Activated CD4-positive, alpha-beta T cell treated with anti-CD3 and anti-CD28 coated beads, Interleukin-2, amount 50 U/mL, for 16 hours (primary cell): ENCODE data around the gene FXYD3.
A peak's percentile ranks its signal among the peaks of the same experiment; 100 is the strongest.

ENCODE experiments used
- DNase-seq: peaks from one replicate; pipeline ENCODE4 v3.0.0-alpha.2; 2020

The FXYD3 gene, protein sequence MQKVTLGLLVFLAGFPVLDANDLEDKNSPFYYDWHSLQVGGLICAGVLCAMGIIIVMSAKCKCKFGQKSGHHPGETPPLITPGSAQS

GRCh38 chr19:35115177-35115951 lies at the start of gene FXYD3:
TSS of gene FXYD3 (plus strand) at chr19:35115823. CDS start at chr19:35119377, 3,554 bp downstream.
- no peak for DNase-seq

GRCh38 chr19:35066121-35066520 lies 49.5 kb upstream of the FXYD3 start:
- no peak for DNase-seq

DNA sequence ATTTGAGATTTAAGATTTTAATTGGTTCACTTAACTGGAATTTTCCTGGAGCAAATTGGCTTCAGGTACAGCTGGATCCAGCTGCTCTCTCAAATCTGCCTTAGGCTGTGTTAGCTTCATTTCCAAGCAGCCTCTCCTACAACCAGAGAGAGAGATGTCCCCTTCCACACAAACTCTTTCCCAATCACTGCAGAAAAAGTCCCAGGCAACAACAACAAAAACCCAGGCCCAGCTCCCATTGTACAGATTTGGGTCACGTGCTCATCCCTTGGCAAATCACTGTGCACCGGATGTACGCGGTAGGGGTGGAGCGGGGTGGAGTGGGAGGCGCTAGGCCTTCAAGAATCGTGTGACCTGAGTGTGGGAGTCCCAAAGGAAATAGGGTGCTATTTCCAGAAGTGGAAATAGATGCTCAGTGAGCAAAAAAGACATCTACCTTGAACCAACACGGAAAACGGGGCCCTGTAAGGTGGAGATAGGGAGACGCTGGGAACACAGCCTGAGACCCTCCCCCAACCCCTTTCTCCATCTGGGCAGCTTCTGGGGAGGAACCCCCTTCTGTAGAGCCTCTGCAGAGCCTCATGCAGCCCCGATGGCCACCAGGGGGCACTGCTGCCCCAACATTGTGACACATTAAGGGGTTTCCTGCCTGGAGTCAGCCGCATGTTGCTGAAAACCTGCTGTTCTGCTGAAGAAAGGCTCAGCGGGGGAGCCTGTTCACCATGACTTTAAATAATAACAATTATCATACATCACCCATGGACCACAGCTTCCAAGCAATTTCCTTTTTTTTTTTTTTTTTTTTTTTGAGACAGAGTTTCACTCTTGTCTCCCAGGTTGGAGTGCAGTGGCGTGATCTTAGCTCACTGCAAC lies 48.7 kb upstream of the FXYD3 start:
- peak; percentile 87 for DNase-seq

- no peak for DNase-seq
Observed at GRCh38 chr19:35068941-35069634, 46.5 kb upstream of the FXYD3 start.

GRCh38 chr19:35069696-35070095 lies 45.9 kb upstream of the FXYD3 start:
- no peak for DNase-seq

- no peak for DNase-seq
Observed at GRCh38 chr19:35070471-35070870, 45.2 kb upstream of the FXYD3 start.

DNA sequence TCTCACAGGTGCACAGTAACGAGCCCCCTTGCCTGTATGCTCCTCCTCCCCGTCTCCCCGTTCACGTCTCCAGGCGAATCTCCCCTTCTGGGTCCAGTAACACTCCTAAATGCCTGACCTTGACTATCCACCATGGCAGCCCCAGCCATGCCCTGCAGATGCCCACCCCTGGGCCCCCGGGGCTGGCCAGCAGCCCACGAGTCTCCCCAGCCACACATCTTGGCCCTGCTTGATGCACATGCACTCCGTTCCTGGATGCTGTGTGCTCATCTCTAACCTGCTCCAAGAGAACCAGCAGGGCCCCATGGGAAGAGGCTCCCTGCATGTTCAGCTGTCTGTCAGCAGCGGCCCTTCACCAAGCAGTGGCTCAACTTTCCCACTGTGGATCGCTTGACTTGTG lies 42.1 kb upstream of the FXYD3 start:
- DNase-seq, result no peak

- no peak for DNase-seq
Observed at GRCh38 chr19:35073941-35074340, 41.7 kb upstream of the FXYD3 start.

DNA sequence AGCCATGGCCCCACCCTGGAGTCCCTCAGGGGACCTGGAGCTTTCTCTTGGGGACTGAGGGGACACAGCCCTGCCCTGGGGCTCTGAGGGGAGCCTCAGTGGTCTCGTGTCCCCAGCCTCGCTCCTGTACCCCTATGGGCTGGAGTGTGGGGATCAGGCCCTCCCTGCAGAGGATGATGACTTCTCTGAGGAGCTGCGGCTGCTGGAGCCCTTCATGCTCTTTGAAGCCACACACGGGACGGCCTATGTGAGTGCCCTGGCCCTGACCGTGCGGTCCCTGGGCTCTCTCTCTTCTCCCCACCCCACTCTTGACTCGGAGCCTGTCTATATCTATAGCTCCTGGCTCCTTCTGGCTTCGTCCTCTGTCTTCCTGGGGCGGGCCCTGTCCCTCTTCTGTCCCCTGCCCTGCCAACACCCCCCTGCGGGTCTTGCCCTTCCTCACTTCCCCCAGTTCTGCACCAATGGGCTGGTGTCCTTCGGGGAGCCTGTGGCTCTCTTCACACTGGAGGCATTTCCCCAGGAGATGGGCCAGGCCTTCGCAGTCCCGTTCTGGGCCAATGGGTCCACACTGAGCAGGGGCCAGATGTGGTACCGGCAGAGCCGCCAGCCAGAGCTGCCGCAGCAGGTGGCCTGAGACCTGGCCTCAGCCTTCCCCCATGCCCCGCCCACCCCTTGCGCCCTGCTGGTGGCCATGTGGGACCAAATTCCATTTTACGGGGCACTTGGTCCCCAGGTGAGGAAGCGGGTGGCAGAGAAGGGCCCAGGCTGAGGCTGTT lies 41.0 kb upstream of the FXYD3 start:
- DNase-seq, result no peak

DNA sequence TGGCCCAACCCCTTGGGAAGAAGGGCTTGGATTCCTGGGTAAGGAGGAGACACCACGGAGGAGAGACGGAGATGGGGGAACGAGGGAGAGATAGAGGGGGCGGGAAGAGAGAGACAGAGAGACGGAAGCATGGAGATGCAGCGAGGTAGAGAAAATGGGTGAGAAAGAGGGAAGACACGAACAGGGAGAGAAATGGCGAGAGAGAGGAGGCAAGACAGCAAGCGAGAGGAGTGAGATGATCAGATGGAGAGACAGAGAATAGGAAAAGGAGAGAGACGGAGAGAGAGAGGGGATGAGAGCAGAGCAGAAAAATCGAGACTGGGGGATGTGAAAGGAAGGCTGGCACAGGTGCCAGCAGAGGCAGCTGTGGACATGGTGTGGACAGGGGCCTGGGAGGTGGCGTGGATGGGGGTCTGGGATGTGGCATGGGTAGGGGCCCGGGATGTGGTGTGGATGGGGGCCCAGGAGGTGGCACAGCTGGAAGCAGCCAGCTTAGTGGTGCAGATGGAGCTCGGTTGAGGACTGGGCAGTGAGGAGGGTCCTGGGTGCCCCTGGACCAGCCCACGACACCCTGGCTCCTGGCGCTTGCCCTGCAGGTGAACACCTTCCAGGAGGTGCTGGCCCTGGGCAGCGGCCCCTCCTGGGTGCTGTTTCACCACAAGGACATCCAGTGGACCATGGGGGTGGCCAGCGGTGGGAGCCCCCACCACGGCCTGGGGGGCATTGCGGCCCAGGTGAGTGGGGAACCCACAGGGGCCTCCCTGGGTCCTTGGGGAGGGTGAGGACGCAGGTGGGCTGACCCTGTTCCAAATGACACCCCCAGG lies 40.2 kb upstream of the FXYD3 start:
- DNase-seq, result no peak

DNA sequence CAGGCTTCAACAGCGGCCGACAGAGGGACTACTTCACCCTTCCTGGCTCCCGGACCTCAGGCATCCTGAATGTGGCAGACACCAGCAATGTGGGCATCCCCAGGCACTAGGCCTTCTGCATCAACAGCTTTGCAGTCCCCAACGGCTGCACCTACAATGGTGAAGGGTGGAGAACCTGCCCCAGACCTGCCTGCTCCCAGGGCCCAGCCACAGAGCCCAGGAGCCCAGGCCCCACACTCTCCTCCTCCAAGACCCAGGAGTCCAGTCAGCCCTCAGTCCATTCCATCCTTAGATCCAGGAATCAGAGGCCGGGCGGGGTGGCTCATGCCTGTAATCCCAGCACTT lies 39.6 kb upstream of the FXYD3 start:
- no peak for DNase-seq

DNA sequence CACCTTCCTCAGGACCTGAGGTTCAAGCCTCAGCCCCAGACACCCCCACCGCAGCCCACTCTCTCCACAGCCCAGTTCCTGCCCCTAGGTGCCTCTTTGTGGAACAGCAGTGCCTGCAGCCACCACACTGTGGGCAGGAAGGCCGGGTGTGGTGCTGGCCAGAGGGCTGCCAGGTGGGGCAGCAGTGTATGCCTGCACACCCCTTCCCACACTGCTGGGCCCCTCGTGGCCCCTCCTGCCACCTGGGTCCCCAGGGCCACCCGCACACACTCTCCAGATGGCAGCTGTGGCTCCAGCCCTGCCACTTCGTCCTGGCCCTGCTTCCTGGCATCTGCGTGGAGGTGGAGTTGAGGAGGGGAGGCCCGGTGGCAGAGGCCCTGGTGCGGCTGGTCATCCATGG lies 39.0 kb upstream of the FXYD3 start:
- no peak for DNase-seq

DNA sequence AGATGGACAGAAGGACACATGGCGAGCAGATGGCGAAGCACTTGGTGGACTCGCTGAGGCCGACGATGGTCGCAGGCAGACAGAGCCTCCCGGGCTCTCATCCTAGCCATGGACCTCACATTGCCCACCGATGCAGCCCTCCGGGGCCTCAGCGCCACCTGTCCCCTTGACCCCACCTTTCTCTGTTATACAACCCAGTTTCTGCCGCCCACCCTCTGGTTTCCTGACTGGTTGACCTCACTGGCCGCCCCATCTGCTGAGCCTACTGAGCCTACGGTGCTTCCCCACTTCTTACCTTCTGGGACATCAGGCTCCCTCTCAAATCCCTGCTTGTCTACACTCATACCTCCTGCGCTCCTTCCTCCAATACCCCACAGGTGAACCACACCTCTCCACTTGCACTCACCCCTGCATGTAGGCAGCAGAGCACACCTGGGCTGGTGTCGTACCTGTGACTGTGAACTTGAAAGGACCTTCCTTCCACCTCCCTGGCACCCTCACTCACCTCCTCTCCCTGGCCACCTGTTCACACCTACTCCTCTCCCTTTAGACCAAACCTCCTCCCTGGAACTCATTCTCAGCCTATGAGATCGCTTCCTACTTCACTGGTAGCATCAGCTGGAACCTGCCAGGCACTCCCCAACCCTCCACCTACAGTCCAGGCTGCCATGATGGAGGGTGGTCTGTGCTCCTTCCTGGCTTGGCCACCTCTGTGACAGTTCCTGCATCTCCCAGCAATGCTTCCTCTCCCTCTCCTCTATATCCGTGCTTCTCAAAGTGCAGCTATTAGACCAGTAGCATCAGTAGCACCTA lies 38.0 kb upstream of the FXYD3 start:
- no peak for DNase-seq

DNA sequence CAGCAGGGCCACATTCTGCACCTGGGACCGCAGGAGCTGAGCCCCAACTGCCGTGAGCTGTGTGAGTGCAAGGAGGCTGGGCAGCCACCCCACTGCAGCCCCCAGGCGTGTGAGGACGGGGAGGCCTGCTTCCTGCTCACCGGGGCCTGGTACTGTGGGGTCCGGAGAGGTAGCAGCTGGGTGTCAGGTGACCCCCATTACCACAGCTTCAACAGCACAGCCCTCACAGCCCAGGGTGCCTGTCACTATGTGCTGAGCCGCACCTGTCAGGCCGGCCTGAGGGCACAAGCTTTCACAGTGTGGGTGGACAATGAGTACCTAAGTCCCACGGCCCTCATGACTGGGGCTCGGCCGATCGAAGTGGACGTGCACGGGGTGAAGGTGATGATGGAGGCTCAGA lies 35.8 kb upstream of the FXYD3 start:
- no peak for DNase-seq

DNA sequence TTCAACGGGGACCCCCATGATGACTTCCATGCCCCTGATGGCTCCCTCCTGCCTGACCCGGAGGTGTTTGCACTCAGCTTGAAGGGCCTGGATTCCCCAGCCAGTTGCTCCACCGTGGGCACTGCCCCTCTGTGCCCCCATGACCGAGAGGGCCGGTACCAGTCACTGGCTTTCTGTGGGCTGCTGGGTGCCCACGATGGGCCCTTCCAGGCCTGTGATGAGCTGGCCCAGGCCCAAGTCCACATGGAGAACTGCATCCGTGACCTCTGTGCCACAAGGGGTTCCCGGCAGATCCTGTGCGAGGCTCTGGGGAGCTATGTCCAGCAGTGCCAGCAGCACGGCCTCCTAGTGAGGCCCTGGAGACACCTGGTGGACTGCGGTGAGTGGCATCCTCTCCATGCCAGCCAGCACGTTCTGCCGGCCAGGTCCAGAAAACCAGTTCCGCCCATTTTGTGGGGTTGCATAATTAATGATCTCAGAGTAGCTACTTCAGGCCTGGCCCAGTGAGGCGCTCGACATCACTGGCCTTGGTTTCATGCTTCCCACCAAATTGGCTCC lies 34.9 kb upstream of the FXYD3 start:
- DNase-seq, result no peak

- no peak for DNase-seq
Observed at GRCh38 chr19:35081201-35081600, 34.4 kb upstream of the FXYD3 start.

- no peak for DNase-seq
Observed at GRCh38 chr19:35083691-35084508, 31.7 kb upstream of the FXYD3 start.

DNA sequence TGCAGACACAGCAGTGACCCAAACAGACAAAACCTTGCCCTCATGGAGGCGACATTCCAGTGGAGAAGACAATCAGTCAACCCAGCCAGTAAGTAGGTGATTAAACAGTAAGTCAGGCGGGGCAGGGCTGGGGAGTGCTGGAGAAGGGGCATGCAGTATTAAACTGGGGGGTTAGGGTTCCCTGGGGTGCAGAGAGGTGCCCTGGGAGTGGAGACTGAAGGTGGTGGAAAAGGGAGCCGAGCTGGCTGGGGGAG lies 31.2 kb upstream of the FXYD3 start:
- no peak for DNase-seq

GRCh38 chr19:35085947-35086346 lies 29.7 kb upstream of the FXYD3 start:
- no peak for DNase-seq

DNA sequence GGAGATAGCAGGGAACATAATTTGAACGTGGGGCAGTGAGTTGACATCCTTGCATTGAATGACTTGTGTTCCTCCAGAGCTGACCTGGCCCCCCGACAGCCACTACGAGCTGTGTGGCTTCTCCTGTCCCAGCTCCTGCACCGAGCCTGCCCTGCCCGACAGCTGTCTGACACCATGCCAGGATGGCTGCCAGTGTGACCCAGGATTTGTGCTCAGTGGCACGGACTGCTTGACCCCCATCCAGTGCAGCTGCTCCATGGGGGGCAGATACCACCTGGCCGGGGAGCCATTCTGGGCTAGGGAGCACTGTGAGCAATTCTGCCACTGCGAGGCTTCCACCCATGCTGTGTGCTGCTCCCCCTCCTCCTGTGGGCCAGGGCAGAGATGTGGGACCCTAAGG lies 29.2 kb upstream of the FXYD3 start:
- no peak for DNase-seq
